Breast epithelium (tissue), 4 donors: Measurements from ENCODE around the gene MAST4. TPM values are rescaled to one million over a fixed set of nuclear protein-coding genes. Genes with fewer than 3 reads are reported as not detected.

Experiments used
- DNase-seq, 2 donors: peaks; one replicate each; pipeline ENCODE4 v3.0.0-alpha.2; 2019; ENCODE audit warnings: low spot score in 2 of 2
- H3K27ac ChIP-seq, 2 donors: fragments of 200-600 bp; sonication (generic) in 1 of 2; one replicate each; pipeline ENCODE4 v1.5.1; 2016 to 2019; ENCODE audit warnings: mild to moderate bottlenecking in 1 of 2
- H3K27me3 ChIP-seq, 2 donors: fragments of 200-600 bp; sonication (generic) in 1 of 2; one replicate each; pipeline versions ENCODE4 v1.5.1 to v1.6.0; 2017 to 2019; ENCODE audit warnings: control low read depth in 1 of 2, mild to moderate bottlenecking in 1 of 2
- H3K36me3 ChIP-seq: fragments of 200-600 bp; one replicate; pipeline ENCODE4 v1.5.1; 2019
- H3K4me1 ChIP-seq, 2 donors: fragments of 200-600 bp; sonication (generic); one replicate each; pipeline ENCODE4 v1.5.1; 2016 to 2019; ENCODE audit warnings: control low read depth in 1 of 2
- H3K4me3 ChIP-seq, 3 donors: fragments of 200-600 bp; sonication (generic); 1 replicate in 2 of 3; 2 replicates in 1 of 3; pipeline ENCODE4 v1.5.1; 2016 to 2019; ENCODE audit warnings: mild to moderate bottlenecking in 3 of 3, moderate library complexity in 2 of 3
- H3K9me3 ChIP-seq, 2 donors: fragments of 200-600 bp; sonication (generic) in 1 of 2; one replicate each; pipeline ENCODE4 v1.5.1; 2016 to 2019; ENCODE audit warnings: control low read depth in 1 of 2
- CTCF ChIP-seq, 3 donors: fragments of 450-650 bp; IDR thresholded peaks; one replicate each; pipeline ENCODE4 v1.5.1; 2016 to 2017; ENCODE audit warnings: antibody characterized with exemption in 3 of 3, mild to moderate bottlenecking in 3 of 3, moderate library complexity in 3 of 3
- POLR2A ChIP-seq: fragments of 450-650 bp; IDR thresholded peaks from one replicate; pipeline ENCODE4 v1.6.1; 2016; ENCODE audit warnings: antibody characterized with exemption, mild to moderate bottlenecking, moderate library complexity
- POLR2AphosphoS5 ChIP-seq, 3 donors: sonication (generic); formaldehyde crosslinking; IDR thresholded peaks; one replicate each; pipeline ENCODE4 v1.6.1; 2017; ENCODE audit warnings: antibody characterized with exemption in 3 of 3
- intact Hi-C: fragments of 100-400 bp; cut with DNase I; formaldehyde crosslinking; loops from one replicate; pipeline ENCODE4 v1.15.1; 2023; ENCODE audit warnings: low total_unique reads
- total RNA-seq, 3 donors: library from RNA; depleted of rRNA; stranded (reverse); fragments of >200 nt; gene quantifications; one replicate each; pipeline ENCODE4 v1.1.0, GENCODE V29; 2016

Gene MAST4
- total RNA-seq, 3 donors from 2014 or later = 28.0 to 61.5 (median 50.1) TPM

GRCh38 chr5:67003685-67003934 is 407.4 kb downstream of the MAST4 start:
- intact Hi-C loops = loop anchor here (10.0 kb wide), 1 partner anchor 91 kb away; no protein-coding TSS in a partner anchor
- TF ChIP-seq CTCF (IDR thresholded peaks at IDR 0.05) (no peak), POLR2AphosphoS5 (IDR thresholded peaks at IDR 0.05) (no peak), POLR2A (no peak)
- H3K4me1 ChIP-seq = no peaks in the 10 kb centered on the region
- peak overlapping the region; percentile 92 to 94 for H3K27ac ChIP-seq
- H3K36me3 ChIP-seq = no peaks in the 10 kb centered on the region
- peak overlapping the region; percentile 60 to 75 (median 72) for H3K4me3 ChIP-seq
- no peaks in the 10 kb centered on the region for H3K9me3 ChIP-seq
- no peaks in the 10 kb centered on the region for H3K27me3 ChIP-seq
- no peak for DNase-seq

GRCh38 chr5:67003935-67004729 is 407.9 kb downstream of the MAST4 start:
- intact Hi-C loops = loop anchor here (10.0 kb wide), 1 partner anchor 91 kb away; no protein-coding TSS in a partner anchor
- Histone ChIP-seq H3K4me1 (no peaks in the 10 kb centered on the region), H3K9me3 (no peaks in the 10 kb centered on the region), H3K27ac (peak overlapping the region; percentile 92 to 94), H3K27me3 (no peaks in the 10 kb centered on the region), H3K36me3 (no peaks in the 10 kb centered on the region), H3K4me3 (peak overlapping the region; percentile 60 to 75 (median 72))
- DNase-seq = peak; percentile 87 to 88
- TF ChIP-seq POLR2A = peak; percentile 28
- TF ChIP-seq CTCF (IDR thresholded peaks at IDR 0.05) = no peak
- TF ChIP-seq POLR2AphosphoS5 (IDR thresholded peaks at IDR 0.05) = peak; percentile 78 to 80 (median 80)

DNA sequence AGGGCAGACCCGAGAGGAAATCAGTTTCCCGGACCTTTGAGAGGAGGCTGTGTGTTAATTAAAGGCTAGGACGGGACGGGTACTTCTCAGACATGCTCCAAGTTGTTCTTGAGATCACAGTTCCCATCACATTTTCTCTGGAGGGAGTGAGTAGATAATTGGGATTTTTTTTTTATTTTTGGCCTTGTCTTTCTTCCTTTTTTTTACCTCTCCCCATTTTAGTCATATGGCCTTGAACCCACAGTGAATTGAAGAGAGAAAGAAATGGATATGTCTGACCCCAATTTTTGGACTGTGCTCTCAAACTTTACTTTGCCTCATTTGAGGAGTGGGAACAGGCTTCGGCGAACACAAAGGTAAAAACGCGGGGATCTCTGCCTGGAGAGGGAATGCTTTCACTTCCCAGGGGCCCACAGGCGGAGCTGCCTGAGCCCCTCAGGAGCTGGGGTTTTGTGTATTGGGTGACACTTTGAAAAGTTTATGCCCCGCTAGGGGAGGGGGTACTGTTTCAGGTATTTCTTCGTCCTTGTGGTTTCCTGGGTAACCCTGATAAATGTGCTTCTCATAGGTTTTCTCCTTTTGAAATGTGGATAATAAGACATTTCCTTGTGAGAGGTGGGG is 408.6 kb downstream of the MAST4 start:
- no peaks in the 10 kb centered on the region for H3K4me1 ChIP-seq
- DNase-seq = no peak
- intact Hi-C loops = loop anchor here (10.0 kb wide), 1 partner anchor 90 kb away; no protein-coding TSS in a partner anchor

DNA sequence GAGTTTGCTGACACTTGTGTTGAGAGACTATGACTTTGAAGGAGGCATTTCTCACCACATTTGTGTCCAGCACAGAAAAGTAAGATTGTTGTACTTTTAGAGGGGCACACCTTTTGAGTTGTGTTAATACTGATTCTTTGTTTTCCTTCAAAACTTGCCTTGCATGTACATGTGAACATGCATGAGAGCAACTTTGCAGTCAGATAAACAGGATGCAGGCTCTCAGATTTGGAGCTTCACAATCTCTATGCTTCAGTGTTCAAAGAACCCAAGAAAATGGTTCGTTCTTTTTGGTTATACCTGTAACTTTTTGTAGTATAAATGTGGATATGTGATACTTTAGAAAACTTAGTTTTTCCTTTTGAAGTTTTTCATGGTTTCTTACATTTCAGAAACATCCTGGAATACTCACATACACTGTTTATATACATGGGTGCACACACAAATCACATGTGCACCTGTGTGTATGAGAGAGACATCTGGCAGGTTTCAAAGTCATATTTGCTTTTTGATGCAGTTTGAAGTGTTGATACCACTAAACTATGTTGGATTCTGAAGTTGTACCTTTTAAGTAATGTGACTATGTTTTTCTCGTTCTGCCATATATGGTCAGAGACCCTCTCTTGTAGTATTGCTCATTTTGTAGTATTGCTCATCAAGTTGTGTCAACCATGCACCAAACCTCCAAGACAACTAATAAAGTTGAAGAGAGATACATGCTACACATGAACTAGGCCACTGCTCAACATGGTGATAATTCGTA is 409.7 kb downstream of the MAST4 start:
- H3K4me1 ChIP-seq = no peaks in the 10 kb centered on the region
- no peak for TF ChIP-seq POLR2A
- no peak for TF ChIP-seq POLR2AphosphoS5 (IDR thresholded peaks at IDR 0.05)
- no peak for TF ChIP-seq CTCF (IDR thresholded peaks at IDR 0.05)

More for the DNA sequence above, 408.6 kb downstream of the MAST4 start:
- no peak for TF ChIP-seq POLR2A
- no peak for TF ChIP-seq POLR2AphosphoS5 (IDR thresholded peaks at IDR 0.05)
- TF ChIP-seq CTCF (IDR thresholded peaks at IDR 0.05) = no peak
- H3K9me3 ChIP-seq = no peaks in the 10 kb centered on the region
- peak overlapping the region; percentile 92 to 94 for H3K27ac ChIP-seq
- no peaks in the 10 kb centered on the region for H3K27me3 ChIP-seq
- H3K36me3 ChIP-seq = no peaks in the 10 kb centered on the region
- H3K4me3 ChIP-seq = peak overlapping the region; percentile 60 to 75 (median 72)

More for the DNA sequence above, 409.7 kb downstream of the MAST4 start:
- DNase-seq = no peak
- Histone ChIP-seq H3K27me3 (no peaks in the 10 kb centered on the region), H3K36me3 (no peaks in the 10 kb centered on the region), H3K9me3 (no peaks in the 10 kb centered on the region), H3K4me3 (peak overlapping the region in 2 of 3 donors; percentile 72 to 75), H3K27ac (peak overlapping the region; percentile 92 to 94)
- intact Hi-C loops = loop anchor here (10.0 kb wide), 1 partner anchor 89 kb away; no protein-coding TSS in a partner anchor
